ENCODE results near the gene ZNF581. TPM values are rescaled to one million over a fixed set of nuclear protein-coding genes. Genes with fewer than 3 reads are reported as not detected.

Gene ZNF581
- polyA plus RNA-seq, 1 experiment = 31.3 TPM

GRCh38 chr19:55687281-55688201 is 44.1 kb downstream of the ZNF581 start:
- DNase-seq (ENCODE audit: low read depth) = no peak
- Histone ChIP-seq H3K36me3 (ENCODE audit: control insufficient read depth, insufficient read depth, low read length) (peaks cover 44% of the 10 kb centered on the region), H3K27me3 (ENCODE audit: control insufficient read depth, insufficient read depth, low read length) (no peaks in the 10 kb centered on the region), H3K4me3 (ENCODE audit: low read depth, low read length) (no peak overlapping the region)
- TF ChIP-seq CTCF (IDR thresholded peaks at IDR 0.05; ENCODE audit: insufficient read depth, low read depth, low read length) = no peak
- CTCF ChIA-PET = no interaction called here
- POLR2A ChIA-PET = no interaction called here

- Histone ChIP-seq H3K4me3 (ENCODE audit: low read depth, low read length) (no peak overlapping the region), H3K27me3 (ENCODE audit: control insufficient read depth, insufficient read depth, low read length) (no peaks in the 10 kb centered on the region), H3K36me3 (ENCODE audit: control insufficient read depth, insufficient read depth, low read length) (peaks cover 46% of the 10 kb centered on the region)
- CTCF ChIA-PET = interaction anchor here (0.6 kb wide), 1 partner anchor 686 kb away, joined by 3 read pairs; no protein-coding TSS in a partner anchor
- POLR2A ChIA-PET = no interaction called here
- DNase-seq (ENCODE audit: low read depth) = no peak
- TF ChIP-seq CTCF (IDR thresholded peaks at IDR 0.05; ENCODE audit: insufficient read depth, low read depth, low read length) = no peak
These were observed 45.2 kb downstream of the ZNF581 start for GRCh38 chr19:55688422-55689218.

- Histone ChIP-seq H3K36me3 (ENCODE audit: control insufficient read depth, insufficient read depth, low read length) (peaks cover 48% of the 10 kb centered on the region), H3K27me3 (ENCODE audit: control insufficient read depth, insufficient read depth, low read length) (no peaks in the 10 kb centered on the region), H3K4me3 (ENCODE audit: low read depth, low read length) (no peak overlapping the region)
- TF ChIP-seq CTCF (IDR thresholded peaks at IDR 0.05; ENCODE audit: insufficient read depth, low read depth, low read length) = no peak
- ChIA-PET POLR2A (no interaction called here), CTCF (interaction anchor here (0.6 kb wide), 1 partner anchor 685 kb away, joined by 3 read pairs; no protein-coding TSS in a partner anchor)
- DNase-seq (ENCODE audit: low read depth) = no peak
These were observed 46.1 kb downstream of the ZNF581 start for GRCh38 chr19:55689411-55690108.

GRCh38 chr19:55690109-55690768 is 46.8 kb downstream of the ZNF581 start:
- H3K36me3 ChIP-seq (ENCODE audit: control insufficient read depth, insufficient read depth, low read length) = peaks cover 49% of the 10 kb centered on the region
- ChIA-PET POLR2A (no interaction called here), CTCF (no interaction called here)
- no peaks in the 10 kb centered on the region for H3K27me3 ChIP-seq (ENCODE audit: control insufficient read depth, insufficient read depth, low read length)
- no peak for TF ChIP-seq CTCF (IDR thresholded peaks at IDR 0.05; ENCODE audit: insufficient read depth, low read depth, low read length)
- no peak overlapping the region for H3K4me3 ChIP-seq (ENCODE audit: low read depth, low read length)
- DNase-seq (ENCODE audit: low read depth) = no peak
